Subcutaneous adipose tissue (tissue), 4 donors: ENCODE measurements around the gene SYT8. TPM values are rescaled to one million over a fixed set of nuclear protein-coding genes. Genes with fewer than 3 reads are reported as not detected.

Source experiments
- total RNA-seq, 4 donors: library from RNA; depleted of rRNA; stranded (reverse); fragments of >200 nt; gene quantifications; one replicate each; pipeline ENCODE4 v1.1.0, GENCODE V29; 2016
- TF ChIP-seq, protein P1 (sequence below): fragments of 450-650 bp; IDR thresholded peaks from one replicate; pipeline ENCODE4 v1.5.1; 2016; ENCODE audit warnings: low read depth, mild to moderate bottlenecking, control low read depth, antibody characterized with exemption, moderate library complexity

The SYT8 gene
- total RNA-seq, 4 donors from 2014 or later: not detected

DNA sequence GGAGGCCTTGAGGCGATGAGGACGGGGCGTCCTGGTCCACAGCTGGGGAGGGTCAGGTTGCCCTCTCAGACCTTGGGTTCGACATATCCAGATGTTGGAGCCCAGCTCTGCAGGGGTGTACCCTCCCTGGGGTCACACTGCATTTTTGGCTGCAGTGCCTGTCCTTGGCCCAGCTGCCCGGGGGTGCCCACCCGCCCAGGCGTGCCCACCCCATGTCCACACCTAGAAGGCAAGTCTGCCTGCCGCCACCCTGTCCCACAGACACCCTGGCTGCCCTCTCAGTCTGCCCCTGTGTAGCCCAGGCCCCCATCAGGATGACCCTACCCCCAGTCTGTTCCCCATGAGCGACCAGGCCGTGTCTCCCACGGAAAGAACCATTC lies 21.1 kb downstream of the SYT8 start:
- TF ChIP-seq, protein P1, sequence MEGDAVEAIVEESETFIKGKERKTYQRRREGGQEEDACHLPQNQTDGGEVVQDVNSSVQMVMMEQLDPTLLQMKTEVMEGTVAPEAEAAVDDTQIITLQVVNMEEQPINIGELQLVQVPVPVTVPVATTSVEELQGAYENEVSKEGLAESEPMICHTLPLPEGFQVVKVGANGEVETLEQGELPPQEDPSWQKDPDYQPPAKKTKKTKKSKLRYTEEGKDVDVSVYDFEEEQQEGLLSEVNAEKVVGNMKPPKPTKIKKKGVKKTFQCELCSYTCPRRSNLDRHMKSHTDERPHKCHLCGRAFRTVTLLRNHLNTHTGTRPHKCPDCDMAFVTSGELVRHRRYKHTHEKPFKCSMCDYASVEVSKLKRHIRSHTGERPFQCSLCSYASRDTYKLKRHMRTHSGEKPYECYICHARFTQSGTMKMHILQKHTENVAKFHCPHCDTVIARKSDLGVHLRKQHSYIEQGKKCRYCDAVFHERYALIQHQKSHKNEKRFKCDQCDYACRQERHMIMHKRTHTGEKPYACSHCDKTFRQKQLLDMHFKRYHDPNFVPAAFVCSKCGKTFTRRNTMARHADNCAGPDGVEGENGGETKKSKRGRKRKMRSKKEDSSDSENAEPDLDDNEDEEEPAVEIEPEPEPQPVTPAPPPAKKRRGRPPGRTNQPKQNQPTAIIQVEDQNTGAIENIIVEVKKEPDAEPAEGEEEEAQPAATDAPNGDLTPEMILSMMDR: no peak

DNA sequence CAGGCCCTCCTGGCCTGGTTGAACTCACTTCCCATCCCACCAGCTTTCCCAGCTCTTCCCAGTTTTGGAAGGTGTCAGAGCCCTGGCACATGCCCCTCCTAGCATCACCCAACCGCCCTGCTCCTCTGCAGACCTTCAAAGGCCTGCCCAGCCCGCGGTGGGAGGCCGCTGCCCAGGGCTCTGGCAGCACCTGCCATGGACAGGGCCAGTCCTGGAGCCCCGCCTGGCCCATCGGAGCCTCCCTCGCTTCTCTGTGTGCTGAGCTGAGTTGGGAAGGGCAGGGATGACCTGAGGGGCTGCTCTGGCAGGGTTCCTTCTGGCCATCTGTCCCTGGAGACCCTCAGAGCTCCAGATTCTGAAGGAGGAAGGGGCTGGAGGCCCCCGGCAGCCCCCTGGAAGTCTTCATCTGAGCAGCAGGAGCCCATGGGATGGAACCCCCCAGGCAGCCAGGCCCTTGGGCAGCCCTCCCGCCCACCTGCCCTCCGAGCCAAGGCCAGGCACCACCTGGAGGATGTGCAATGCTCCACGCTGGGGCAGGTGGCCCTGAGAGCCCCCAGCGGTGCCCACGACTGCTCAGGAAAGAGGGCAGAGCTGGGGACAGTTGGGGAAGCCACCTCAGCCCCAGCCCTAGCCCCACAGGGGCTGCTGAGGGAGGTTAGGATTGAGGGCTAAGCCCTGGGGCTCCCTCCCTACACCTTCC lies 21.7 kb downstream of the SYT8 start:
- TF ChIP-seq, protein P1: no peak

DNA sequence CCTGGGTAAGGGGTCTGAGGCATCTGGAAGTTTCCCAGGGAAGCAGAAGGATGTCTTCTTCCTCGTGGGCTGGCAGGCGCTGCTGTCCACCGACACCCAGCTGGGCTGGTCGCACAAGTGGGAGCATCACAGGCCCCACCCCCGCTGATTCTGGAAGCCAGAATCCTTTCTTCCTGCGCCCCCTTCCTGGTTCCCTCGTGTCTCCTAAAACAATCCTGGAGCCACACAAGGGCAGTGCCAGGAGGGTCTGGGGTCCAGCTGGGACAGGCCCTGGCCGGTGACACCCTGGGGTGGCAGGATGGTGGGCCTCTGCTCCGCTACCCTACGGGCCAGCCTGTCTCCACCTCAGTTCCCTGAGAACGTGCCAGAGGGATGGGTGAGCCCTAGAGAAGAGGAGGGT lies 22.3 kb downstream of the SYT8 start:
- TF ChIP-seq, protein P1: no peak

DNA sequence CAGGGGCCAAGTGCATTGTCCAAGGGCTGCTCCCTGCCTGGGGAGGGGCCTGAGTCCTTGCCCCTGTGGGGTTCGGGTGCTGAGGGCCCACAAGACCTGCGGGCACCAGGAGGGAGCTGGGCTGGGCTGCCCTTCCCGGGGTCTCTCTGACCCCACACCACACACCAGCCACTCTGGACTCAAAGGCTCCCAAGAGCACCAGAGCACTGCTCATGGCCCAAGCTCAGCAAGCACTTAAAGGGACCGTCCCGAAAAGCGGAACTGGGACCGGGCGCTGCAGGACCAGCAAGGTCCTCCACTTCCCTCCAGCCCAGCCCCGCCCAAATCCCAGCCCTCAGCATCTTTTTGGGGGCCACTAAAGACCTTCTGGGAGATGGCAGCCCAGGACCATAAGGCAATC lies 23.4 kb downstream of the SYT8 start:
- TF ChIP-seq, protein P1: no peak

DNA sequence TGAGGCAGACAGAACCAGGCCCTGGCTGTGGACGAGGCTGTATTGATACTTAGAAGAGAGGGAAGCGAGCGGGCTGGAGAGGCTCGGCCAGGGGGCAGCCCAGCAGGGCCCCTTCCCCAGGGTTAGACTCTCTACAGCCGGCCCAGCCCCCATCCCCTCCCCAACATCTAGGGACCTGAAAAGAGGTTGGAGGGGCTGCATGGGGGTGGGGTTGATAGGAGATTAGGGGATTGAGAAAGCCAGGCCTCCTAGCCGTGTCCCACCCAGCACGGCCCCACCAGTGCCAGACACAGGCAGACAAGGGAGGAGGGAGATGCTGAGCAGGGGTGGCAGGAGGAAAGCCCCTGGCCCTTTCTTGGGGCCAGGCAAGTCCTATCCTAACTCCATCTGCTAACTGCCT lies 23.8 kb downstream of the SYT8 start:
- TF ChIP-seq, protein P1: no peak

DNA sequence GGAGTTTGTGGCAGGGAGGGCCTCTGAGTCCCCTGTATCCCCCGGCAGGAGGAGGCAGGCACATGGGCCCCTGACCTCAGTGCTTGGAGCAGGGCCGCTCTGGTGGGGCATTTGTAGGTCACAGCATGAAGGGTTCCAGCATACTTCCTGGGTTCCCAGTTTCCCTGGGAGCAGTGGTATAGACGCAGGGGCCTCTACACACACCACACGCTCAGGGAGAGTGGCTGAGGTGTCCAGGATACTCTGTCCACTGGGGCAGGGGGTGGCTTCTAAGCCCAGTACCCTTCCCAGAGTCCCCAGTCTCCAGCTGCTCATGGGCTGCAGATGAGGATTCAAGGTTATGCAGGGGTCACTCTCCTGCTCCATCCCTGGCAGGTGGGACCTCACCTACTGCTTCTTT lies 24.2 kb downstream of the SYT8 start:
- TF ChIP-seq, protein P1: no peak

DNA sequence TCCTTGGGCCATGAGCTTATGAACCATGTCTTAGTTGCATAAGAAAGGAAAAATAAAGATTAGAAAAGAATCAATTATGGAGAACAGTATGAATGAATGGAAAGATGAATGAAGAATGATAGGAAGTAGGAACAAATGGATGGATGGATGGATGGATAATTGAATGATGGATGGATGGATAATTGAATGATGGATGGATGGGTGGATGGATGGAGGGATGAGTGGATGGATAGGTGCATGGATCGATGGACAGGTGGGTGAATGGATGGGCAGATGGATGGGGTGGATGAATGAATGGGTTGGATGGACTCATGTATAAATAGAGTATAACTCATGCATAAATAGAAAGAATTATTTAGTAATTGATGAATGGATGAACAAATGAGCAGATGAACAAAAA lies 25.3 kb downstream of the SYT8 start:
- TF ChIP-seq, protein P1: no peak
